KG1 (cell line): ENCODE results near the gene C11orf98.
"Not testable (repeated sequence)": the region's sequence is repeated elsewhere in the genome, so short reads cannot be mapped to it uniquely, and the experiment has no call there.

ENCODE experiments used
- DNase-seq: peaks from one replicate; lab custom pipeline; 2025; lab: John Stamatoyannopoulos, UW

C11orf98 gene

GRCh38 chr11:62682518-62682917 lies 17.5 kb upstream of the C11orf98 start:
- no peak for DNase-seq

GRCh38 chr11:62680825-62681240 lies 15.8 kb upstream of the C11orf98 start:
- peak; percentile 56 for DNase-seq

- peak; percentile 87 for DNase-seq
Observed at GRCh38 chr11:62678770-62679696, 14.0 kb upstream of the C11orf98 start, which contains the start of gene UBXN1. Gene UBXN1 (minus strand): TSS chr11:62679073. CDS start chr11:62678923, 150 bp downstream.

GRCh38 chr11:62678433-62678769 lies 13.4 kb upstream of the C11orf98 start:
- no peak for DNase-seq

GRCh38 chr11:62677714-62678113 lies 12.7 kb upstream of the C11orf98 start:
- no peak for DNase-seq

- no peak for DNase-seq
Observed at GRCh38 chr11:62677156-62677555, 12.1 kb upstream of the C11orf98 start.

- no peak for DNase-seq
Observed at GRCh38 chr11:62676698-62677097, 11.7 kb upstream of the C11orf98 start.

GRCh38 chr11:62675415-62675814 lies 10.4 kb upstream of the C11orf98 start:
- not testable (repeated sequence) for DNase-seq

- DNase-seq: no peak
Observed at GRCh38 chr11:62673196-62673525, 8.2 kb upstream of the C11orf98 start.

GRCh38 chr11:62671608-62672389 lies 6.8 kb upstream of the C11orf98 start, which contains the start of the genes LBHD1 and UQCC3:
Gene LBHD1 (minus strand): TSS chr11:62672267. CDS start chr11:62670031, 2,236 bp downstream.
Gene UQCC3 (plus strand): TSS chr11:62671673. CDS start chr11:62671746, 73 bp downstream.
- peak; percentile 90 for DNase-seq

- peak; percentile 87 for DNase-seq
Observed at GRCh38 chr11:62671236-62671607, 6.2 kb upstream of the C11orf98 start.

GRCh38 chr11:62669420-62670161 lies 4.6 kb upstream of the C11orf98 start:
- DNase-seq: no peak

- no peak for DNase-seq
Observed at GRCh38 chr11:62667460-62667859, 2.5 kb upstream of the C11orf98 start.

- DNase-seq: no peak
Observed at GRCh38 chr11:62666259-62666926, 1.4 kb upstream of the C11orf98 start.

GRCh38 chr11:62665599-62666258 lies 719 bp upstream of the C11orf98 start:
- DNase-seq: peak; percentile 44

GRCh38 chr11:62664405-62665074 lies 470 bp downstream of the C11orf98 start:
- DNase-seq: peak; percentile 91

GRCh38 chr11:62656796-62657429 lies 8.1 kb downstream of the C11orf98 start:
- no peak for DNase-seq

GRCh38 chr11:62654297-62654696 lies 10.7 kb downstream of the C11orf98 start:
- no peak for DNase-seq

GRCh38 chr11:62652161-62653006 lies 12.6 kb downstream of the C11orf98 start:
- DNase-seq: no peak
